Left ventricle myocardium superior (tissue), 1 donor: ENCODE data around the gene SBF2. TPM values are rescaled to one million over a fixed set of nuclear protein-coding genes. Genes with fewer than 3 reads are reported as not detected.

Source experiments
- ATAC-seq: fragments of 200-7000 bp; cut with Tn5 transposase; one replicate; pipeline ENCODE4 v1.9.1; 2020; ENCODE audit warnings: mild to moderate bottlenecking, moderate library complexity
- DNase-seq: peaks from one replicate; pipeline ENCODE4 v3.0.0-alpha.2; 2020
- intact Hi-C: fragments of 100-400 bp; cut with micrococcal nuclease; formaldehyde crosslinking; loops from one replicate; pipeline ENCODE4 v1.11.0; 2022
- total RNA-seq: library from RNA; stranded (reverse); fragmentation: NEBNext Ultra II Directional; extraction: Animal tissue kit (Norgen Biotek cat#: 25700); gene quantifications from one replicate; pipeline ENCODE4 v1.2.1, GENCODE V29; 2021
- donor health status: DM: no; HTN: yes; CAD: no; lungs with severe emphysema.

Gene SBF2
- total RNA-seq, 1 donor from 2014 or later, result 17.9 TPM

GRCh38 chr11:9825315-9825714 is 468.7 kb downstream of the SBF2 start:
- ATAC-seq (no peak), DNase-seq (no peak)
- intact Hi-C loops, result no loop called here

- ATAC-seq (no peak), DNase-seq (no peak)
- intact Hi-C loops, result no loop called here
Measured at GRCh38 chr11:9823887-9824385, 470.1 kb downstream of the SBF2 start.

- ATAC-seq (no peak), DNase-seq (no peak)
- intact Hi-C loops, result no loop called here
Measured at GRCh38 chr11:9823439-9823838, 470.6 kb downstream of the SBF2 start.

GRCh38 chr11:9821008-9821752 is 472.8 kb downstream of the SBF2 start:
- intact Hi-C loops, result no loop called here
- DNase-seq, result no peak

GRCh38 chr11:9820260-9820659 is 473.8 kb downstream of the SBF2 start:
- ATAC-seq (peak; percentile 98), DNase-seq (peak; percentile 80)
- intact Hi-C loops, result no loop called here

More at GRCh38 chr11:9821008-9821752, 472.8 kb downstream of the SBF2 start:
- no peak for ATAC-seq

- ATAC-seq (no peak), DNase-seq (no peak)
- intact Hi-C loops, result no loop called here
Measured at GRCh38 chr11:9817191-9817590, 476.8 kb downstream of the SBF2 start.

GRCh38 chr11:9815486-9816136 is 478.4 kb downstream of the SBF2 start:
- ATAC-seq (no peak), DNase-seq (no peak)
- intact Hi-C loops, result no loop called here

GRCh38 chr11:9814108-9814507 is 479.9 kb downstream of the SBF2 start:
- ATAC-seq (no peak), DNase-seq (no peak)
- intact Hi-C loops, result no loop called here

- ATAC-seq, result no peak
- intact Hi-C loops, result no loop called here
Measured at GRCh38 chr11:9808943-9809342, 485.1 kb downstream of the SBF2 start.

GRCh38 chr11:9806946-9807687 is 486.9 kb downstream of the SBF2 start:
- DNase-seq, result no peak

More at GRCh38 chr11:9808943-9809342, 485.1 kb downstream of the SBF2 start:
- no peak for DNase-seq

GRCh38 chr11:9804419-9804902 is 489.6 kb downstream of the SBF2 start:
- ATAC-seq (no peak), DNase-seq (no peak)
- intact Hi-C loops, result no loop called here

More at GRCh38 chr11:9806946-9807687, 486.9 kb downstream of the SBF2 start:
- ATAC-seq, result no peak
- intact Hi-C loops, result no loop called here

- ATAC-seq, result peak; percentile 12
- no peak for DNase-seq
- intact Hi-C loops, result no loop called here
Measured at GRCh38 chr11:9803685-9804418, 490.2 kb downstream of the SBF2 start.

- intact Hi-C loops, result no loop called here
Measured at GRCh38 chr11:9802291-9802861, 491.6 kb downstream of the SBF2 start.

GRCh38 chr11:9799886-9800285 is 494.1 kb downstream of the SBF2 start:
- no peak for DNase-seq

More at GRCh38 chr11:9802291-9802861, 491.6 kb downstream of the SBF2 start:
- DNase-seq (no peak), ATAC-seq (peak; percentile 72)

GRCh38 chr11:9797300-9797699 is 496.7 kb downstream of the SBF2 start:
- intact Hi-C loops, result no loop called here
- ATAC-seq (no peak), DNase-seq (no peak)

More at GRCh38 chr11:9799886-9800285, 494.1 kb downstream of the SBF2 start:
- ATAC-seq, result no peak
- intact Hi-C loops, result no loop called here

GRCh38 chr11:9796854-9797253 is 497.2 kb downstream of the SBF2 start:
- no peak for DNase-seq
- ATAC-seq, result peak; percentile 43
- intact Hi-C loops, result no loop called here

- DNase-seq (no peak), ATAC-seq (no peak)
- intact Hi-C loops, result no loop called here
Measured at GRCh38 chr11:9796266-9796665, 497.8 kb downstream of the SBF2 start.

GRCh38 chr11:9790703-9791102 is 503.3 kb downstream of the SBF2 start:
- ATAC-seq, result no peak
- intact Hi-C loops, result no loop called here

GRCh38 chr11:9789910-9790309 is 504.1 kb downstream of the SBF2 start:
- DNase-seq (no peak), ATAC-seq (no peak)
- intact Hi-C loops, result no loop called here

More at GRCh38 chr11:9790703-9791102, 503.3 kb downstream of the SBF2 start:
- DNase-seq, result no peak
